ENCODE data around the gene BOLA3.

The BOLA3 gene

DNA sequence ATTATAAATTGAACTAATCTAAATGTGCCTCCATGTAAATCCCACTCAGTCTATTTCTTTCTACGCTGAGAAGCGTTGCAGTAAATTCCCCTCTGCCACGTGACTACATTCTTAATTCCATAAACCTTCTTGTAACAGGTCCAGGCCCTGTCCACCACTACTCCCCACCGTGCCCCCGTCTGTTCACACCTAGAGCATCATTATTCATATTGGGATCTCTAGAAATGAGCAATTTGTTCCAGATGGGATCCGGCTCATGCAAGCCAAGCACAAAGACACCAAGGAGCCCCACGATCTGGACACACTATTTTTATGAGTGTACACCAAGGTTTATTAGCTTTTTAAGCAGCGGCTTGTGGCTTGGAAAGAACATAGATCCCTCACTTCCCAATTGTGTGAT lies 38.2 kb downstream of the BOLA3 start:
- 94% methylated on average over 8 of the region's 8 CpGs for WGBS
- no peaks in the 10 kb centered on the region for H3K27me3 ChIP-seq (ENCODE audit: control insufficient read depth in 1 of 2, insufficient read depth in 1 of 2, low read length in 2 of 2)
- no peak overlapping the region for H3K4me2 ChIP-seq (ENCODE audit: low read length, poor library complexity, severe bottlenecking)
- no peak overlapping the region for H3K4me3 ChIP-seq (ENCODE audit: insufficient read depth in 1 of 2, low read depth in 1 of 2, low read length in 2 of 2)
- no peak overlapping the region for H2BK15ac ChIP-seq (ENCODE audit: low read depth, poor library complexity, severe bottlenecking)
- no peak overlapping the region for H3K14ac ChIP-seq (ENCODE audit: low read length in 2 of 2)
- no peak overlapping the region for H3K4ac ChIP-seq (ENCODE audit: low read depth in 1 of 2, low read length in 2 of 2)
- no peak overlapping the region for H3K18ac ChIP-seq (ENCODE audit: low read depth in 1 of 2, low read length in 2 of 2)
- no peak overlapping the region for H4K91ac ChIP-seq (ENCODE audit: low read length)
- no peak overlapping the region for H3K9ac ChIP-seq (ENCODE audit: low read length)
- no peak overlapping the region for H2BK12ac ChIP-seq (ENCODE audit: low read length in 2 of 2)
- no peak overlapping the region for H2BK120ac ChIP-seq (ENCODE audit: low read depth, low read length)
- H3K4me1 ChIP-seq (ENCODE audit: control insufficient read depth, insufficient read depth, low read depth, low read length): peaks cover 1% of the 10 kb centered on the region
- no peaks in the 10 kb centered on the region for H3K9me3 ChIP-seq (ENCODE audit: control insufficient read depth, low read length)
- no peak overlapping the region for H2AFZ ChIP-seq (ENCODE audit: low read depth, low read length)
- H4K8ac ChIP-seq (ENCODE audit: low read length): no peak overlapping the region
- peaks cover 0 to 8% of the 10 kb centered on the region in 2 experiments for H3K36me3 ChIP-seq (ENCODE audit: control insufficient read depth in 1 of 2, insufficient read depth in 2 of 2, low read depth in 1 of 2, low read length in 2 of 2)
- no peak overlapping the region for H3K27ac ChIP-seq (ENCODE audit: low read length, poor library complexity, severe bottlenecking)
- no peak overlapping the region for H2AK5ac ChIP-seq (ENCODE audit: low read length, severe bottlenecking)
- H2BK5ac ChIP-seq (ENCODE audit: low read depth, low read length, poor library complexity, severe bottlenecking): no peak overlapping the region
- DNase-seq: no peak
- H3K23ac ChIP-seq (ENCODE audit: low read length in 2 of 2): no peak overlapping the region
- H3K79me1 ChIP-seq (replicated peaks; ENCODE audit: low read length, poor library complexity, severe bottlenecking): peaks cover 6% of the 10 kb centered on the region

GRCh38 chr2:74107071-74107470 lies 40.6 kb downstream of the BOLA3 start:
- WGBS: 45% methylated on average over 12 of the region's 12 CpGs
- H2BK12ac ChIP-seq (ENCODE audit: low read length in 2 of 2): no peak overlapping the region

DNA sequence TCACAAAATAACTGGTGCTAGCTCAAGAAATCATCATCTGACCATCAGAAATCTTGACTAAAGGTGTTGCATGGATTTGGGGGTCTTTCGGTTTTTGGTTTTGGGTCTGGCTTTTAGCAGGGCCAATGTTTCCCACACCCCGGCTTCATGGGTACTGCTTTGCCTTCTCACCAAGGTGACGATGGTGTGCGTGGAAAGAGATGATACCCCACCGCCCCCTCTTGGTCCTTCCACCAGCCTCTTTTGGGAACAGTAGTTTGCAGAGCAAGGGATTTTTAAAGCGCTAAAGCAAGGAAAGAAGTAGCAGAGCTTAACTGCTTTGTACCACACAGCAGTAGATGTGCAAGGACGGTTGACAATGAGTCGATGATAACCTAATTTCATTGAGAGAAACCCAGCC lies 42.3 kb downstream of the BOLA3 start:
- over 99% methylated on average over 8 of the region's 8 CpGs for WGBS
- H3K4ac ChIP-seq (ENCODE audit: low read depth in 1 of 2, low read length in 2 of 2): no peak overlapping the region

More at GRCh38 chr2:74107071-74107470, 40.6 kb downstream of the BOLA3 start:
- no peak overlapping the region for H3K4me3 ChIP-seq (ENCODE audit: insufficient read depth in 1 of 2, low read depth in 1 of 2, low read length in 2 of 2)
- H2BK15ac ChIP-seq (ENCODE audit: low read depth, poor library complexity, severe bottlenecking): no peak overlapping the region
- no peak overlapping the region for H2BK5ac ChIP-seq (ENCODE audit: low read depth, low read length, poor library complexity, severe bottlenecking)
- H4K8ac ChIP-seq (ENCODE audit: low read length): no peak overlapping the region
- H3K14ac ChIP-seq (ENCODE audit: low read length in 2 of 2): no peak overlapping the region
- H3K4me2 ChIP-seq (ENCODE audit: low read length, poor library complexity, severe bottlenecking): no peak overlapping the region
- H3K9ac ChIP-seq (ENCODE audit: low read length): no peak overlapping the region
- no peak overlapping the region for H4K91ac ChIP-seq (ENCODE audit: low read length)
- peaks cover 7% of the 10 kb centered on the region for H3K79me1 ChIP-seq (replicated peaks; ENCODE audit: low read length, poor library complexity, severe bottlenecking)
- no peak overlapping the region for H2BK120ac ChIP-seq (ENCODE audit: low read depth, low read length)
- H3K36me3 ChIP-seq (ENCODE audit: control insufficient read depth in 1 of 2, insufficient read depth in 2 of 2, low read depth in 1 of 2, low read length in 2 of 2): peaks cover 9 to 14% of the 10 kb centered on the region in 2 experiments
- peaks cover 1% of the 10 kb centered on the region for H3K4me1 ChIP-seq (ENCODE audit: control insufficient read depth, insufficient read depth, low read depth, low read length)
- no peaks in the 10 kb centered on the region for H3K27me3 ChIP-seq (ENCODE audit: control insufficient read depth in 1 of 2, insufficient read depth in 1 of 2, low read length in 2 of 2)
- no peak overlapping the region for H3K27ac ChIP-seq (ENCODE audit: low read length, poor library complexity, severe bottlenecking)
- H3K9me3 ChIP-seq (ENCODE audit: control insufficient read depth, low read length): no peaks in the 10 kb centered on the region
- no peak overlapping the region for H3K23ac ChIP-seq (ENCODE audit: low read length in 2 of 2)
- no peak overlapping the region for H2AFZ ChIP-seq (ENCODE audit: low read depth, low read length)
- H2AK5ac ChIP-seq (ENCODE audit: low read length, severe bottlenecking): no peak overlapping the region
- DNase-seq: no peak
- no peak overlapping the region for H3K18ac ChIP-seq (ENCODE audit: low read depth in 1 of 2, low read length in 2 of 2)
- no peak overlapping the region for H3K4ac ChIP-seq (ENCODE audit: low read depth in 1 of 2, low read length in 2 of 2)

DNA sequence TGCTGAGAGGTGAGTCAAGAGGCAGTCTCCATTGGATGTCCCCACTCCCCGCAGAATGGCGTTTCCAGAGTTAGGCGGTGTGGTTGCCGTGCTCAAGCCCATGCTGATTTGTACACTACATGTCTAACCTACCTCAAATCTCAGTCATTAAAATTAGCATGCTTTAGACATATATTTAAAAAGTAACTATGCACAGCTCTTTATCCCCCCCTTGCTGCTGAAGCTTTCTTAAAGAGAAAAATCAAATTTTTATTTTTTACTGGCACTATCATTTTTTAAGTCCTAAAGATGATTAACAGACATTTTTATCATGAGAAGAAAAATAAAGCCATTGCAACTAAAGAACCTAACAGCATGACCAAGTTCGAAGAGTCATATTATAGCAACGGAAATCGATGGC lies 42.9 kb downstream of the BOLA3 start:
- Histone ChIP-seq H4K8ac (ENCODE audit: low read length) (no peak overlapping the region), H2AK5ac (ENCODE audit: low read length, severe bottlenecking) (no peak overlapping the region), H3K14ac (ENCODE audit: low read length in 2 of 2) (no peak overlapping the region), H3K27ac (ENCODE audit: low read length, poor library complexity, severe bottlenecking) (no peak overlapping the region), H3K18ac (ENCODE audit: low read depth in 1 of 2, low read length in 2 of 2) (no peak overlapping the region), H2BK120ac (ENCODE audit: low read depth, low read length) (no peak overlapping the region), H3K4me2 (ENCODE audit: low read length, poor library complexity, severe bottlenecking) (no peak overlapping the region), H3K4me3 (ENCODE audit: insufficient read depth in 1 of 2, low read depth in 1 of 2, low read length in 2 of 2) (no peak overlapping the region), H3K23ac (ENCODE audit: low read length in 2 of 2) (no peak overlapping the region), H3K9ac (ENCODE audit: low read length) (no peak overlapping the region), H3K27me3 (ENCODE audit: control insufficient read depth in 1 of 2, insufficient read depth in 1 of 2, low read length in 2 of 2) (no peaks in the 10 kb centered on the region), H3K79me1 (replicated peaks; ENCODE audit: low read length, poor library complexity, severe bottlenecking) (peaks cover 9% of the 10 kb centered on the region), H4K91ac (ENCODE audit: low read length) (no peak overlapping the region), H2BK12ac (ENCODE audit: low read length in 2 of 2) (no peak overlapping the region), H2AFZ (ENCODE audit: low read depth, low read length) (no peak overlapping the region), H2BK5ac (ENCODE audit: low read depth, low read length, poor library complexity, severe bottlenecking) (no peak overlapping the region), H3K36me3 (ENCODE audit: control insufficient read depth in 1 of 2, insufficient read depth in 2 of 2, low read depth in 1 of 2, low read length in 2 of 2) (peaks cover 32 to 34% of the 10 kb centered on the region in 2 experiments), H3K9me3 (ENCODE audit: control insufficient read depth, low read length) (no peaks in the 10 kb centered on the region), H2BK15ac (ENCODE audit: low read depth, poor library complexity, severe bottlenecking) (no peak overlapping the region), H3K4me1 (ENCODE audit: control insufficient read depth, insufficient read depth, low read depth, low read length) (peaks cover 1% of the 10 kb centered on the region), H3K4ac (ENCODE audit: low read depth in 1 of 2, low read length in 2 of 2) (no peak overlapping the region)
- WGBS: 100% methylated on average over 7 of the region's 7 CpGs
- DNase-seq: no peak

More for the DNA sequence above, 42.3 kb downstream of the BOLA3 start:
- no peak overlapping the region for H3K4me3 ChIP-seq (ENCODE audit: insufficient read depth in 1 of 2, low read depth in 1 of 2, low read length in 2 of 2)
- H3K79me1 ChIP-seq (replicated peaks; ENCODE audit: low read length, poor library complexity, severe bottlenecking): peaks cover 9% of the 10 kb centered on the region
- H2BK120ac ChIP-seq (ENCODE audit: low read depth, low read length): no peak overlapping the region
- no peak overlapping the region for H3K9ac ChIP-seq (ENCODE audit: low read length)
- no peak overlapping the region for H2AK5ac ChIP-seq (ENCODE audit: low read length, severe bottlenecking)
- no peaks in the 10 kb centered on the region for H3K9me3 ChIP-seq (ENCODE audit: control insufficient read depth, low read length)
- no peaks in the 10 kb centered on the region for H3K27me3 ChIP-seq (ENCODE audit: control insufficient read depth in 1 of 2, insufficient read depth in 1 of 2, low read length in 2 of 2)
- H3K36me3 ChIP-seq (ENCODE audit: control insufficient read depth in 1 of 2, insufficient read depth in 2 of 2, low read depth in 1 of 2, low read length in 2 of 2): peaks cover 26 to 28% of the 10 kb centered on the region in 2 experiments
- H4K91ac ChIP-seq (ENCODE audit: low read length): no peak overlapping the region
- no peak overlapping the region for H3K14ac ChIP-seq (ENCODE audit: low read length in 2 of 2)
- H3K27ac ChIP-seq (ENCODE audit: low read length, poor library complexity, severe bottlenecking): no peak overlapping the region
- peaks cover 1% of the 10 kb centered on the region for H3K4me1 ChIP-seq (ENCODE audit: control insufficient read depth, insufficient read depth, low read depth, low read length)
- H3K23ac ChIP-seq (ENCODE audit: low read length in 2 of 2): no peak overlapping the region
- no peak for DNase-seq
- no peak overlapping the region for H2BK12ac ChIP-seq (ENCODE audit: low read length in 2 of 2)
- no peak overlapping the region for H3K4me2 ChIP-seq (ENCODE audit: low read length, poor library complexity, severe bottlenecking)
- no peak overlapping the region for H2BK15ac ChIP-seq (ENCODE audit: low read depth, poor library complexity, severe bottlenecking)
- H2BK5ac ChIP-seq (ENCODE audit: low read depth, low read length, poor library complexity, severe bottlenecking): no peak overlapping the region
- H2AFZ ChIP-seq (ENCODE audit: low read depth, low read length): no peak overlapping the region
- no peak overlapping the region for H3K18ac ChIP-seq (ENCODE audit: low read depth in 1 of 2, low read length in 2 of 2)
- no peak overlapping the region for H4K8ac ChIP-seq (ENCODE audit: low read length)

Measured in mesenchymal stem cell (in vitro differentiated cells and primary cell).